NCI-H345 (cell line): ENCODE results near the gene LRRC3B.

Experiments used
- DNase-seq: peaks from one replicate; lab custom pipeline; 2025; lab: John Stamatoyannopoulos, UW

The LRRC3B gene

DNA sequence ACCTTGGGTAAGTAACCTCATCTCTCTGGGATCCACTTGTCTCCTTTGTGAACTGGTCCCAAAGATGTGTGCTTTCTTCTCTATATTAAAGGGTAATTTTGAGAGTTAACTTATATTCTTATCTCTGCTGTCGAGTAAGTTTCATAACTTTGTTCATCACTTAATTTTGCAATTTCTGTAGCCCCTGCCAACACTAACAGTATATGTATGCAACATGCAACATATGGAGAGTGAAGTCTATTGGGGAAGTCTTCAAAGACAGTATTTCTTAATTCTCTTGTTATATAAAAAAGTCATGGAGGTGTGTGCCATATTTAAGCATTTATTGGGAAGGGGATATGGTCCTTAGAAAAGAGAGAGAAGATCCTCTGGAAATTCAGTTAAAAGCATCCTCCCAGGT is 85.9 kb downstream of the LRRC3B start:
- no peak for DNase-seq

DNA sequence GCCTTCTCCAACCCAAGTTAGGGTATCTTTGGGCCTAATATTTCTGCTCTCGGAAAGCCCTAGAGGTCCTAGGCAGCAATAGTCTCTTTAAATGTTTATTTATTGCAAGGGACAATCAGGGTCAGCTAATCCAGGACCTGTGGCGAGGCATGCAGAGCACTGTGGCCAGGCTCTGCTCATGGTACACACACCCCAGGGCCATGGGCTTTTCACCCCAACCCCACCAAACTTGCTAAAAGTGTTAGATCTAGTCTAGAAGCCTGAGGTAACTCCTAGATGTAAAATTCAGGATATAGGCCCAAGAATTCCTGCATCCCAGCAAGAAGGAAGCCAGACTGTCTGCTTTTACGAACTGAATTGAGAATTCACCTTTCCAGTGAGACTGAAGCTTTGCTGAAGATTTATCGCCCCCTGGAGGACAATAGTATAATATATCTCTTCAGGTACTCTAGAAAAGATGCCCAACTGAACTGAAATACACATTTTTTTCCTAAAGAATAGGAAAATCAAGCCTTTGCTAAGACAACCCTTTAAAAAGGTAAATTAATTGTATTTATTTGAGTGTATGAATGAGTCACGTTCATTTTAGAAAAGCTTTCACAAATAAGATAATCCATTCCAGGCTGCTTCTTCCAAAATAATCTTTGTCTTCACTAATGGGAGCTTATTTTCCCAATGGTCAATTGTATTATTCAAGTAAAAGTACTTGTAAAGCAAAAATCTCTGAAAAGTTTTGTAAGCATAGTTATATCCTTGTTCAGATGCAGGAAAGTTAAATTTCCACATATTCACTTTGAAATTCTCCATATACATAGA is 89.8 kb downstream of the LRRC3B start:
- peak; percentile 58 for DNase-seq

DNA sequence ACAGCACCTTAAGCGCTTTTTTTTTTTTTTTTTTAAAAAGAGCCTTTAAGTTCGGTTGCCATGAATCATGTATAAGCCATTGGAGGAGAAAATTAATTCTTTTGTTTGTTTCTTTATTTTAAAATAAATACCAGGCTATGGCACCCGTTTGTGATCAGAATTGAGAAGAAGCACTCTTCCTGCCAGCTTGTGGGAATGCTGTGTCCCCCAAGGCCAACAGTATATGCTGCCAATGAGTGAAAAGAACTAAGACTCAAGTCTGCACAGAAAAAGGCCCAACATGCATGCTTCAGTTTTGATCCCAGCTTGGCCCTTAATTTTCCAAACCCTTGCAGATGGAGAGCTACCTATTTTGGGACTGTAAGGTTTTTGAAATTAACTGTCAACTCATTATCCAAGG is 90.5 kb downstream of the LRRC3B start:
- no peak for DNase-seq

DNA sequence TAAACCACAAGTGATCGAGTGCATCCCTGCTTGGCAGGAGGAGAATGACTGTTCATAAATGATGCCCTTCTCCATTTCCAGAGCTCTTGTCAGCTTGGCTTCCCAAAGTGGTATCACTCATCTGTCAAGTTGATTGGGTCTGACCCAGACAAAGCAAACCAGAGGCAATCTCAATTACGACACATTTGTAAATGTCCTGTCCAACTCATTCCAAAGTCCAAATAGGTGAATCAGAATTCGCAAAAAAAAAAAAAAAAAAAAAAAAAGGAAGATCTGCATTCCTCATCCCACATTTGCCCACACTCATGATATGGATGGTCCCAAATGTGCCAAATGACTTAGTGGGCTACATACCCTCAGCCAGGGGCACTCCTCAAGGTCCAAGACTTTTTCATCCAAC is 91.9 kb downstream of the LRRC3B start:
- no peak for DNase-seq

DNA sequence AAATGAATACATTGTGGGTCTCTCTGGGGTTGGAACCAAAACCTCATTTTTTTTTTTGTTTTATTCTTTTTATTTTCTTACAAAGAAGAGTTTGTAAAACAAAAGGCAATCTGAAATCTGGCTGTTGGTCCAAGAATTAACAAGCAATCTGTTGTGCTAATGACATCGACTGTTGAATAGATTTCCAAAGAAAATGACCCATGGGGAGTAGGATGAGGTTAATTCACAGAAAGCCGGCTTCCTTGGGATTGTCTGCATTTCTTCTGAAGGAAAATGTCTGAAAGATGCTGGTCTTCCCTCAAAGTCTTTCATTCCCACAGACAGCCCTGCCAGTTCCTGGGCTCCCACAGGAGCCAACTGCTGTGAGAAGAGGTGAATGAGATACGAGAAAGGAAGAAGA is 92.9 kb downstream of the LRRC3B start:
- DNase-seq = no peak

DNA sequence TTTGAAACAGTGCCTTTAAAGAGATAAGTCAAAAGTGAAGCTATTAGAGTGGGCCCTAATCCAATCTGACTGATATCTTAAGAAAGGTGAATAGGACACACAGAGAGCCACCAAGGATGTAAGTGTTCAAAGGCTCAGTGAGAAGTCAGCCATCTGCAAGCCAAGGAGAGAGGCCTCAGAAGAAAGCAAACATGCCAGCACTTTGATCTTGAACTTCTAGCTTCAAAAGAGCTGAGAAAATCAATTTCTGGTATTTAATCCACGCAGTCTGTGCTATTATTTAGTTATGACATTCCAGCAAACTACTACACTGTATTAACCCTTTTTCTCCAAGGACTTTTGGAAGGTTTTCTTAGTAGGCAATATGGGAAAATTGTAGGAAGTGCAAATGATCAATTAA is 95.7 kb downstream of the LRRC3B start:
- no peak for DNase-seq

DNA sequence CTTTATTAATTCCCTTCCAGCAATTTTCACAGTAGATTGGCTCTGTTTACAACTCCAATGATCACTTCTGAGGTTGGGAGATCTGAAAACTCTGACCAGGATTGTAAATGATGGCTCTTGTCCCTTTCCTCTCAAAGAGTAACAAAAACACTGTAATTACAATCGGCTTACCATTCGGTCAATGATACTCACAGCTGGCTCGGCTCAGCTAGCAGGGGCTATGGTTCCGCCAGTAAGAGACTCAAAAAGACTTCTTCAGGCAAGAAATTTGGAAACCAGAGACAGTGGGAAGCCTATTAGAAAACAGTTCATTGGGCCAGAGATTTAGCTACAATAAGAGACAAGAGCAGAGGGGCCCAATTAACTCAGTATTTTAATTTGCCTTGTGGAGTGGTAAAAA is 96.6 kb downstream of the LRRC3B start:
- no peak for DNase-seq

DNA sequence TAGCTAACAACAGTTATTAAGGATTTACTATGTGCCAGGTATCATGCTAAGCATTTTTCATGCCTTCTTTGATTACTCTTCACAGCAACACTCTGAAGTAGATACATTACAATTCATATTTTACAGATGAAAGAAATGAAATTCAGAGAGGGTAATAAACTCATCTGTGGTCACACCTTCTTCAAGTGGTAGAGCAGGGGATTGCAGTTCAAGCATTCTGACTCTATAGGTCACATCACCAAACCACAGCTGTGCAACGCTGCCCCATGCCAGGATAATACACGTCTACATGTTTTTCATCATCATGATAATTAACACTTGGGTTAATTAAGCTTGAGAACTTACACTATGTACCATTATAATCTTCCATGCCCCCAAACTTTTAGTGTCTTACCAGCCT is 98.5 kb downstream of the LRRC3B start:
- no peak for DNase-seq

DNA sequence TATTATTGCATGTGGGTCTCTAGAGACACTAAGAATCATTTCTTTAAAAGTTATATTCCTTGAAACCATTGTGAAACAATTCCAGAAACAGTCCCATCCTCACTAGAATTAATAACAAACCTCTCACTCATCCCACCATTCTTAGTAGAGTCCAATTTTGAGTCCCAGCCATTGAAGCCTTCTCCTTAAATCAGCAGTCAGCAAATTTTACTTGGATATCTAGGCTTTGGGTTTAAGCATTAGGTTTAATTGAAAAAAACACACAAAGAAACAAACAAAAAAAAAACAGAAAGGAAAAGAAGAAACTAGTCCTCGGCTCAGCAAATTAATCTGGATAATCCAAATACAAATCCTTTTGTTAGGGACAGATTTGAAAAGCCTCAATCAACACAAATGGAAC is 109.3 kb downstream of the LRRC3B start:
- no peak for DNase-seq

DNA sequence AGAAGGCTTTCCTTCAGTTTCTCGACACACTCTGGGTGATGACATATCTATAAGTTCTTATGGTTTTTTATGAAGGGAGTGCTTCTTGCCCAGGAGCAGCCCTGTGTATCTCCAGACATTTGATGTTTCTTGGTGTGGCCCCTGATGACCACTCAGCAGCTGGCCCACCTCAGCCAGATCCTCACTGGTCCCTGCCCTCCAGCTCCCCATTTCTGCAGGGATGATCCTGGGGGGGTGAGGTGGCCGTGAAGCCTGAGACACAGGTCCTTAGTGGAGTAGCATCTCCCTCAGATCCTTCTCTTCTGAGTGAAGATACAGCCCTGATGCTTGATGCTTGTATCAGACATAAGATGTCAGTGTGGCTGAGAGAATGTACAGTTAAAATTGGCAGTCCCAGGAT is 127.7 kb downstream of the LRRC3B start:
- no peak for DNase-seq

DNA sequence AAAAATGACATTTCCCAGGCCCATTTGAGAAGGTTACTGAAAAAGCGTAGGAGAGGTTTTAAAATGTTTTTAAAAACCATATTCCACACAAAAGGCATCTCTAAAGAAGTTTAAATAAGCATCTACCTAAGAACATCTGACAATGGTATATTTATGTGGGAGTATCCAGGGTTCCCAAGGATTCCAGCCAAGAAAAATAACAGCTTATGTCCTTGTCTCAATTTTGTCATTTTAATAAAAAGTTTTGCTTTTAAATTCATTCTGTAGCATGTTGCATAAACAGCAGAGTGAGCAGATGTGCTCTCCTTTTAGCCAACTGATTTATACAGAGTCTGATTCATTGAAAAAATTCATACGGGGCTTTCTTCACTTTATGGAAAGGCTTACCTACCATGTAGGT is 129.9 kb downstream of the LRRC3B start:
- DNase-seq = no peak

DNA sequence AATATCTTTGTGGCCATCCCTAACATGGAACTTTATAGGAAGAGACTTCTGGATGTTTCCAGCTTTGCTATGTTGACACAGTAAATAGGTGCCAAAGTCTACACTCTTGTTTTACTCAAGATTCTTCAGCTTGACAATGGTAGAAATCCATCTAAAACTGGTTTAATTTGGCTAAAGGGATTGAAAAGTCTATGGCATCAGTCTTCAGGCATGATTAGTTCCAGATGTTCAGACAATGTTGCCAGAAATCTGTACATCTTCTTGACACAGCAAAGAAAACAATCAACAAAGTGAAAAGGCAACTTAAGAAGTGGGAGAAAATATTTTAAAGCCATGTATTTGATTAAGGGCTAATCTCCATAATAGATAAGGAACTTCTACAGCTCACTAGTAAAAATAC is 130.5 kb downstream of the LRRC3B start:
- DNase-seq = no peak

DNA sequence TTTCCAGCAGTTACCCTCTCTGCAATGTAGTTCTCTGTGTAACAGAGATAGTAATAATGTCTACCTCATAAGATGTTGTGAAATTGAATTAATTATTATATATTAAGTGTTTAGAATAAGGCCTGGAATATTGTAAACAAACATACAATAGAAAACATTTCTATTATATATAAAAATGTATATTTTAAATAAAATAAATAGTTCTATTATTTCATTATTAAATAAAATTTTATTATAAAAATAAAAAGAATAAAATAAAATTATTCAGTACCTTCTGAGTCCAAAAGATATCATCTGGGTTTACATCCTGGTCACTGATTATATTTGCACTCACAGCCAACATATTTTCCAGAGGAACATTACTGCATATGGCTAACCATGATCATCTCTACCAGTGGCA is 135.4 kb downstream of the LRRC3B start:
- no peak for DNase-seq
